CD14-positive monocyte (primary cell): Measurements from ENCODE around the gene RAB11FIP4. TPM values are rescaled to one million over a fixed set of nuclear protein-coding genes. Genes with fewer than 3 reads are reported as not detected.
A peak's percentile ranks its signal among the peaks of the same experiment; 100 is the strongest.

Source experiments
- DNase-seq, 3 donors: peaks; one replicate each; pipeline ENCODE4 v3.0.0-alpha.2; 2011 to 2022
- H2AFZ ChIP-seq: 2 replicates; pipeline ENCODE4 v1.6.0; 2012; ENCODE audit warnings: mild to moderate bottlenecking, low read depth, low read length, inconsistent platforms; ENCODE audit not compliant: insufficient read depth, poor library complexity, severe bottlenecking
- H3K27ac ChIP-seq, 2 donors: 1 replicate in 1 of 2; 2 replicates in 1 of 2; pipeline ENCODE4 v1.5.1; 2012 to 2013; ENCODE audit warnings: low read length in 2 of 2, control low read depth in 1 of 2, inconsistent platforms in 1 of 2, low read depth in 1 of 2, mild to moderate bottlenecking in 1 of 2
- H3K27me3 ChIP-seq, 2 donors: one replicate each; pipeline versions ENCODE4 v1.6.0 to v1.6.1; 2011 to 2013; ENCODE audit warnings: low read length in 2 of 2; ENCODE audit not compliant: control insufficient read depth in 2 of 2, insufficient read depth in 2 of 2
- H3K36me3 ChIP-seq, 2 donors: replicated peaks in 1 of 2; 1 replicate in 1 of 2; 2 replicates in 1 of 2; pipeline versions ENCODE4 v1.5.1 to v1.6.1; 2012 to 2013; ENCODE audit warnings: low read length in 2 of 2, control low read depth in 1 of 2, inconsistent platforms in 1 of 2, mild to moderate bottlenecking in 1 of 2; ENCODE audit not compliant: insufficient read depth in 2 of 2, control insufficient read depth in 1 of 2
- H3K4me1 ChIP-seq, 2 donors: 1 replicate in 1 of 2; 2 replicates in 1 of 2; pipeline versions ENCODE4 v1.5.1 to v1.6.1; 2012 to 2013; ENCODE audit warnings: low read length in 2 of 2, control low read depth in 1 of 2, inconsistent platforms in 1 of 2, mild to moderate bottlenecking in 1 of 2, moderate library complexity in 1 of 2; ENCODE audit not compliant: insufficient read depth in 2 of 2, control insufficient read depth in 1 of 2
- H3K4me2 ChIP-seq: replicated peaks from 2 replicates; pipeline ENCODE3; 2012; ENCODE audit warnings: low read length, moderate library complexity, mild to moderate bottlenecking; ENCODE audit not compliant: poor library complexity, severe bottlenecking; ENCODE audit errors: extremely low read depth
- H3K4me3 ChIP-seq, 3 experiments: fragments of 200-600 bp in 1 of 3; sonication (generic) in 1 of 3; replicated peaks in 1 of 3; 1 replicate in 2 of 3; 2 replicates in 1 of 3; pipeline ENCODE4 v1.5.1; 2011 to 2013; ENCODE audit warnings: low read length in 3 of 3, mild to moderate bottlenecking in 3 of 3, control low read depth in 2 of 3, low read depth in 2 of 3, inconsistent platforms in 1 of 3, moderate library complexity in 1 of 3
- H3K79me2 ChIP-seq: 2 replicates; pipeline ENCODE4 v1.6.0; 2012; ENCODE audit warnings: mild to moderate bottlenecking, control low read depth, inconsistent platforms, low read length, moderate library complexity; ENCODE audit not compliant: insufficient read depth
- H3K9ac ChIP-seq: 2 replicates; pipeline ENCODE4 v1.6.0; 2017; ENCODE audit warnings: low read length, mild to moderate bottlenecking; ENCODE audit not compliant: insufficient read depth, poor library complexity, severe bottlenecking
- H3K9me3 ChIP-seq, 2 donors: replicated peaks in 1 of 2; 1 replicate in 1 of 2; 2 replicates in 1 of 2; pipeline versions ENCODE4 v1.5.1 to v1.6.1; 2012 to 2013; ENCODE audit warnings: low read length in 2 of 2, control low read depth in 1 of 2; ENCODE audit not compliant: control insufficient read depth in 1 of 2, insufficient read depth in 1 of 2
- H4K20me1 ChIP-seq: 2 replicates; pipeline ENCODE4 v1.6.0; 2012; ENCODE audit warnings: mild to moderate bottlenecking, low read length, control low read depth, moderate library complexity; ENCODE audit not compliant: insufficient read depth
- H3K27ac Mint-ChIP-seq, 7 donors: one replicate each; pipeline ENCODE4 v1.8.0; 2020; ENCODE audit warnings: mild to moderate bottlenecking in 7 of 7, mixed read lengths in 7 of 7, moderate library complexity in 6 of 7, inconsistent platforms in 2 of 7
- H3K27me3 Mint-ChIP-seq, 3 donors: one replicate each; pipeline ENCODE4 v1.8.0; 2021 to 2022; ENCODE audit warnings: low read depth in 3 of 3, mild to moderate bottlenecking in 3 of 3, mixed read lengths in 3 of 3, moderate library complexity in 3 of 3, inconsistent platforms in 1 of 3
- H3K36me3 Mint-ChIP-seq, 2 donors: one replicate each; pipeline ENCODE4 v1.8.0; 2020; ENCODE audit warnings: mixed read lengths in 2 of 2, inconsistent platforms in 1 of 2, mild to moderate bottlenecking in 1 of 2
- H3K4me1 Mint-ChIP-seq: one replicate; pipeline ENCODE4 v1.8.0; 2020; ENCODE audit warnings: mild to moderate bottlenecking, mixed read lengths
- H3K4me3 Mint-ChIP-seq, 2 donors: one replicate each; pipeline ENCODE4 v1.8.0; 2020; ENCODE audit warnings: mild to moderate bottlenecking in 2 of 2, mixed read lengths in 2 of 2, moderate library complexity in 1 of 2
- H3K9me3 Mint-ChIP-seq, 7 donors: one replicate each; pipeline ENCODE4 v1.8.0; 2020 to 2022; ENCODE audit warnings: mixed read lengths in 7 of 7, mild to moderate bottlenecking in 6 of 7, moderate library complexity in 6 of 7, inconsistent platforms in 2 of 7
- CTCF ChIP-seq: fragments of 200-600 bp; IDR thresholded peaks from one replicate; pipeline ENCODE4 v1.8.0; 2022; ENCODE audit warnings: antibody characterized with exemption, mild to moderate bottlenecking
- WGBS: methylation state at CpG from one replicate; pipeline ENCODE4 v1.1.5; 2013; ENCODE audit warnings: missing lambda C conversion rate; ENCODE audit not compliant: insufficient coverage; 5-methylcytosine and 5-hydroxymethylcytosine counted together
- intact Hi-C, 2 donors: fragments of 100-400 bp; cut with micrococcal nuclease; formaldehyde crosslinking; loops; one replicate each; pipeline versions ENCODE4 v1.15.0 to v1.15.1; 2023
- polyA plus RNA-seq, 3 donors: library from polyadenylated mRNA; depleted of rRNA in 1 of 3; unstranded in 2 of 3; stranded (reverse) in 1 of 3; fragments of 300-500 nt in 2 of 3; fragments of >200 nt in 1 of 3; fragmentation: Illumina TruSeq in 2 of 3; gene quantifications; 1 replicate in 2 of 3; 2 replicates in 1 of 3; pipeline ENCODE4 v1.2.3, GENCODE V29; 2012 to 2021

Gene RAB11FIP4
- polyA plus RNA-seq, 3 donors = 10.4 to 21.9 (median 16.2) TPM

GRCh38 chr17:31508288-31509094 lies 117.0 kb downstream of the RAB11FIP4 start:
- Histone ChIP-seq H3K27ac (peak overlapping the region; percentile 49 to 81), H2AFZ (peak overlapping the region; percentile 65), H4K20me1 (peaks cover 60% of the 10 kb centered on the region), H3K9me3 (no peaks in the 10 kb centered on the region), H3K36me3 (no peaks in the 10 kb centered on the region), H3K9ac (peak overlapping the region; percentile 46), H3K79me2 (no peaks in the 10 kb centered on the region), H3K4me3 (peak overlapping the region; percentile 7 to 66 (median 27)), H3K4me1 (peaks cover 27 to 34% of the 10 kb centered on the region in 2 donors), H3K4me2 (peak overlapping the region; percentile 78), H3K27me3 (no peaks in the 10 kb centered on the region)
- peak in 2 of 3 donors; percentile 38 to 43 for DNase-seq
- Mint-ChIP-seq H3K27me3 (peaks cover 0 to 2% (median 0%) of the 10 kb centered on the region in 3 donors), H3K36me3 (peaks cover 0 to 12% of the 10 kb centered on the region in 2 donors), H3K27ac (peak overlapping the region; percentile 90 to 96 (median 94)), H3K4me3 (peak overlapping the region; percentile 80 to 98), H3K4me1 (peaks cover 31% of the 10 kb centered on the region), H3K9me3 (peaks cover 0 to 4% (median 0%) of the 10 kb centered on the region in 7 donors)
- intact Hi-C loops = no loop called here
- 39% methylated on average over 13 of the region's 13 CpGs for WGBS
- TF ChIP-seq CTCF = peak; percentile 74

- H2AFZ ChIP-seq = peak overlapping the region; percentile 65
These were observed 117.8 kb downstream of the RAB11FIP4 start for GRCh38 chr17:31509095-31509804.

More at GRCh38 chr17:31509095-31509804, 117.8 kb downstream of the RAB11FIP4 start:
- Mint-ChIP-seq H3K36me3 (peaks cover 0 to 12% of the 10 kb centered on the region in 2 donors), H3K4me3 (peak overlapping the region; percentile 80 to 98), H3K27ac (peak overlapping the region; percentile 90 to 96 (median 94)), H3K4me1 (peaks cover 31% of the 10 kb centered on the region), H3K27me3 (peaks cover 0 to 2% (median 0%) of the 10 kb centered on the region in 3 donors), H3K9me3 (peaks cover 0 to 4% (median 0%) of the 10 kb centered on the region in 7 donors)
- no peaks in the 10 kb centered on the region for H3K79me2 ChIP-seq
- peak overlapping the region; percentile 46 for H3K9ac ChIP-seq
- H3K9me3 ChIP-seq = no peaks in the 10 kb centered on the region
- DNase-seq = no peak
- peak overlapping the region; percentile 49 to 81 for H3K27ac ChIP-seq
- peaks cover 27 to 34% of the 10 kb centered on the region in 2 donors for H3K4me1 ChIP-seq
- peak overlapping the region; percentile 78 for H3K4me2 ChIP-seq
- no peaks in the 10 kb centered on the region for H3K27me3 ChIP-seq
- H3K36me3 ChIP-seq = no peaks in the 10 kb centered on the region
- TF ChIP-seq CTCF = no peak
- peaks cover 65% of the 10 kb centered on the region for H4K20me1 ChIP-seq
- intact Hi-C loops = no loop called here
- 46% methylated on average over 9 of the region's 13 CpGs for WGBS
- peak overlapping the region in 2 of 3 experiments; percentile 27 to 66 for H3K4me3 ChIP-seq
